HG03103 (cell line): ENCODE data around the gene CSMD2.
A peak's percentile ranks its signal among the peaks of the same experiment; 100 is the strongest.

Experiments used
- ATAC-seq: cut with Tn5 transposase; IDR thresholded peaks from one replicate; pipeline ENCODE4 v1.9.1; 2021; ENCODE audit warnings: low read depth; ENCODE audit not compliant: unreplicated experiment

CSMD2 gene

GRCh38 chr1:34162852-34163766 is 1.9 kb downstream of the CSMD2 start:
- ATAC-seq = peak; percentile 65

GRCh38 chr1:34156739-34157138 is 8.3 kb downstream of the CSMD2 start:
- no peak for ATAC-seq

- no peak for ATAC-seq
Measured at GRCh38 chr1:34155860-34156259, 9.2 kb downstream of the CSMD2 start.

GRCh38 chr1:34153246-34153645 is 11.8 kb downstream of the CSMD2 start:
- ATAC-seq = no peak

- no peak for ATAC-seq
Measured at GRCh38 chr1:34149501-34149900, 15.5 kb downstream of the CSMD2 start.

- ATAC-seq = no peak
Measured at GRCh38 chr1:34147301-34147700, 17.7 kb downstream of the CSMD2 start.

GRCh38 chr1:34144766-34145165 is 20.3 kb downstream of the CSMD2 start:
- no peak for ATAC-seq

GRCh38 chr1:34143975-34144374 is 21.1 kb downstream of the CSMD2 start:
- ATAC-seq = no peak

GRCh38 chr1:34140011-34140676 is 24.9 kb downstream of the CSMD2 start:
- ATAC-seq = no peak

- no peak for ATAC-seq
Measured at GRCh38 chr1:34137411-34137810, 27.6 kb downstream of the CSMD2 start.

- ATAC-seq = no peak
Measured at GRCh38 chr1:34132161-34132420, 32.9 kb downstream of the CSMD2 start.

- no peak for ATAC-seq
Measured at GRCh38 chr1:34131396-34132160, 33.5 kb downstream of the CSMD2 start.

- ATAC-seq = no peak
Measured at GRCh38 chr1:34130306-34130705, 34.7 kb downstream of the CSMD2 start.

GRCh38 chr1:34129630-34130029 is 35.4 kb downstream of the CSMD2 start:
- no peak for ATAC-seq

- no peak for ATAC-seq
Measured at GRCh38 chr1:34128186-34128889, 36.7 kb downstream of the CSMD2 start.

GRCh38 chr1:34127006-34128000 is 37.7 kb downstream of the CSMD2 start:
- ATAC-seq = no peak

- ATAC-seq = no peak
Measured at GRCh38 chr1:34126486-34126885, 38.5 kb downstream of the CSMD2 start.

- no peak for ATAC-seq
Measured at GRCh38 chr1:34125721-34126380, 39.2 kb downstream of the CSMD2 start.
